ENCODE data around the gene C9orf50.
"Not testable (repeated sequence)": the region's sequence is repeated elsewhere in the genome, so short reads cannot be mapped to it uniquely, and the experiment has no call there.

The C9orf50 gene, protein sequence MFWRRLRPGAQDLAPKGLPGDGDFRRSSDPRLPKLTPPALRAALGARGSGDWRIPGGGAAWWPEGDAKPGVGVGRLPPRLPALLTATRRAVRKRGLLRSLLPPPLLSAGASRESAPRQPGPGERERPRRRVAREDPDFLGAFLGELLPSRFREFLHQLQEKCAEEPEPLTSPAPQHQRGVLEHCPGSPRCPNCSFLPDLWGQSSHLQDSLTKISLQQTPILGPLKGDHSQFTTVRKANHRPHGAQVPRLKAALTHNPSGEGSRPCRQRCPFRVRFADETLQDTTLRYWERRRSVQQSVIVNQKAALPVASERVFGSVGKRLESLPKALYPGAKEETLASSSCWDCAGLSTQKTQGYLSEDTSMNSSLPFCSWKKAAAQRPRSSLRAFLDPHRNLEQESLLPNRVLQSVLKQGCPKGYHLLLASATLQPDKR

GRCh38 chr9:129620669-129621295 lies at the start of gene C9orf50:
C9orf50 (minus strand) TSS chr9:129621101; CDS start chr9:129620574, 527 bp downstream.
- no peak within 1 kb of the TSS for H3K27ac Mint-ChIP-seq
- no peak for DNase-seq (ENCODE audit: low spot score in 2 of 2)
- peaks cover 8% of the 10 kb centered on the region for H3K4me1 Mint-ChIP-seq
- ATAC-seq (ENCODE audit: low read depth), result no peak
- no peaks in the 10 kb centered on the region for H3K9me3 Mint-ChIP-seq
- H3K36me3 Mint-ChIP-seq, result no peaks in the 10 kb centered on the region
- no peak within 1 kb of the TSS for H3K4me3 Mint-ChIP-seq
- H3K27me3 Mint-ChIP-seq, result peaks cover 13% of the 10 kb centered on the region

DNA sequence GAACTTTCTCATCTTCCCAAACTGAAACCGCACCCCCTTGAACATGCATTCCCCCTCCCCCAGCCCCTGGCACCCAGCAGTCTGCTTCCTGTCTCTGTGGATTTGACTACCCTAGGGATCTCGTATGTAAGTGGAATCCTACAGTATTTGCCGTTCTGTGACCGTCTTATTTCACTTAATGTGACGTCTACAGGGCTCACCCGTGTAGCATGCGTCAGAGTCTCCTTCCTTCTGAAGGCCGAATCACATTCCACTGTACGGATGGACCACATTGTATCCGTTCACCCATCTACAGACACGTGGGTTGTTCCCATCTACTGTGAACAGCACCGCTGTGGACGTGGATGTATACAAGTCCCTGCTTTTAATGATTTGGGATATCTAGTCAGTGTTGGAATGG lies 49.0 kb upstream of the C9orf50 start:
- ATAC-seq (ENCODE audit: low read depth), result no peak
- H3K27me3 Mint-ChIP-seq, result peaks cover 11% of the 10 kb centered on the region
- no peaks in the 10 kb centered on the region for H3K36me3 Mint-ChIP-seq
- H3K4me3 Mint-ChIP-seq, result no peak overlapping the region
- H3K9me3 Mint-ChIP-seq, result no peaks in the 10 kb centered on the region
- H3K27ac Mint-ChIP-seq, result no peak overlapping the region
- no peak for DNase-seq (ENCODE audit: low spot score in 2 of 2)
- H3K4me1 Mint-ChIP-seq, result peaks cover 3% of the 10 kb centered on the region

DNA sequence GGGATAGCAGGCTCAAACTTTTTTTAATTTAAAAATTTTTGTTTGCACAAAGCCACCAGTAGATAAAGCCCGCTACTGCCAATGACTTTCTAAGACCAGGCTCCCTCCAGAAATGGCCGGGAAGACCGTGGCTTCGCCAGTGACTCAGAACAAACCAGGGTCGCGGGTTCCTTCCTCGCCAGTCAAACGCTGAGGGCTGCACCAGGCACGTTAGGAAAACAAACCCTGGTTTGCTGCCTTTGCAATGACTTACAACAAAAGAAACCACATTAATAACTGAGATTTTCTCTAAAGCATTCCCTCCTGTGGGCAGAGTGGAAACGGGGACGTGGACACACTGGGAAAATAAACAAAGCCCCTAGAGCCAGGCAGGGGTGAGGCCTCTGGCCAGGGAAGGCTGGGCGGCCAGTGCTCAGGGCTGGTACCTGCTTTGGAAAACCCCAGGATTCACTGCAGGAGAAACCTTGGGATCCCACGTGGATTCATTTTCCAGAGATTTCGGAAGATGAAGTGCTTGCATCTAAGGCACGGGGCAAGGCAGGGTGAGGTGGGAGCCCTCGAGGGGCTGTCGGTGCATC lies 48.3 kb upstream of the C9orf50 start:
- no peaks in the 10 kb centered on the region for H3K9me3 Mint-ChIP-seq
- H3K27me3 Mint-ChIP-seq, result peaks cover 14% of the 10 kb centered on the region
- peaks cover 6% of the 10 kb centered on the region for H3K4me1 Mint-ChIP-seq
- H3K27ac Mint-ChIP-seq, result no peak overlapping the region
- no peaks in the 10 kb centered on the region for H3K36me3 Mint-ChIP-seq
- H3K4me3 Mint-ChIP-seq, result no peak overlapping the region
- ATAC-seq (ENCODE audit: low read depth), result no peak
- no peak for DNase-seq (ENCODE audit: low spot score in 2 of 2)

- Mint-ChIP-seq H3K27ac (no peak overlapping the region), H3K9me3 (no peaks in the 10 kb centered on the region), H3K36me3 (no peaks in the 10 kb centered on the region), H3K4me1 (peaks cover 6% of the 10 kb centered on the region), H3K27me3 (peaks cover 14% of the 10 kb centered on the region), H3K4me3 (no peak overlapping the region)
- ATAC-seq (ENCODE audit: low read depth) (no peak), DNase-seq (ENCODE audit: low spot score in 2 of 2) (no peak)
Observed at GRCh38 chr9:129667850-129668249, 46.9 kb upstream of the C9orf50 start.

DNA sequence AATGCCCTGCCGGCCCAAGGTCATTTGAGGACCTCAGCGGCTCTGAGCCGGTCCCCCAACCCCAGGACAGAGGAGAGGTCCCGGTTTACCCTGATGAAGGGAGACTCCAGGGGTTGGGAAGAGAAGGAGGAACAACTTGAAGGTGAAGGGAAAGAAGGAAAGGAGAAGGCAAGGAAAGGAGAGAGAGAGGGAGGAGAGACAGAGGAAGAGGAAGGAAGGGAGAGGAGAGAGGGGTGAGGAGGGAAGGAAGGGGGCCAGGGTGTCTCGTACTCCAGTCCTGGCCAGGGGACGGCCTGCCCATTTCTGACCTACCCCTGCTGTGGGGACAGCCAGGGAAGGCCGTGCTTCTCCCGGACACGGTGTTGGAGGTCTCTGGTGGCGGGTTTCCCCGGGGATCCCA lies 46.5 kb upstream of the C9orf50 start:
- no peaks in the 10 kb centered on the region for H3K9me3 Mint-ChIP-seq

DNA sequence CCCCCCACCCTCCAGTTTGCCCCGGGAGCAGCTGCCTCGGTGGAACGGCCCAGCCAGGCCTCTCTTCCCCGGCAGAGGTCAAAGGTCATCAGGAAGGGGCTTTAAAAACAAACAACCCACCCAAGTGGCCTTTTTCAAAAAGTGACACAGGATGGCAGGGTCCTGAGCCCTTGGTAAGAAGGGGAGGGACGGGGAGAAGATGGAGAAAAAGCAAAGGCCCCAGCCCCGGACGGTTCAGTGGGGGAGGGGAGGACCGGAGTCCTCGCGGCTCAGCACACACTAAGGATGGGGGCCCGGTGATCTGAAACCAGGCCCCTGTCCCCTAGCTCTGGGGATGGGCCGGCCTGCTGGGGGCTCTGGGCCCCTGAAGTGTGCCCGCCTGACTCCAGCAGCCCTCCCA lies 45.7 kb upstream of the C9orf50 start:
- Mint-ChIP-seq H3K4me3 (no peak overlapping the region), H3K9me3 (no peaks in the 10 kb centered on the region), H3K27ac (no peak overlapping the region), H3K36me3 (no peaks in the 10 kb centered on the region), H3K4me1 (peaks cover 6% of the 10 kb centered on the region), H3K27me3 (peaks cover 14% of the 10 kb centered on the region)
- no peak for DNase-seq (ENCODE audit: low spot score in 2 of 2)
- ATAC-seq (ENCODE audit: low read depth), result no peak

More for the DNA sequence above, 46.5 kb upstream of the C9orf50 start:
- H3K27me3 Mint-ChIP-seq, result peaks cover 14% of the 10 kb centered on the region
- no peak overlapping the region for H3K27ac Mint-ChIP-seq
- DNase-seq (ENCODE audit: low spot score in 2 of 2) (no peak), ATAC-seq (ENCODE audit: low read depth) (no peak)
- H3K36me3 Mint-ChIP-seq, result no peaks in the 10 kb centered on the region
- peaks cover 6% of the 10 kb centered on the region for H3K4me1 Mint-ChIP-seq
- no peak overlapping the region for H3K4me3 Mint-ChIP-seq

DNA sequence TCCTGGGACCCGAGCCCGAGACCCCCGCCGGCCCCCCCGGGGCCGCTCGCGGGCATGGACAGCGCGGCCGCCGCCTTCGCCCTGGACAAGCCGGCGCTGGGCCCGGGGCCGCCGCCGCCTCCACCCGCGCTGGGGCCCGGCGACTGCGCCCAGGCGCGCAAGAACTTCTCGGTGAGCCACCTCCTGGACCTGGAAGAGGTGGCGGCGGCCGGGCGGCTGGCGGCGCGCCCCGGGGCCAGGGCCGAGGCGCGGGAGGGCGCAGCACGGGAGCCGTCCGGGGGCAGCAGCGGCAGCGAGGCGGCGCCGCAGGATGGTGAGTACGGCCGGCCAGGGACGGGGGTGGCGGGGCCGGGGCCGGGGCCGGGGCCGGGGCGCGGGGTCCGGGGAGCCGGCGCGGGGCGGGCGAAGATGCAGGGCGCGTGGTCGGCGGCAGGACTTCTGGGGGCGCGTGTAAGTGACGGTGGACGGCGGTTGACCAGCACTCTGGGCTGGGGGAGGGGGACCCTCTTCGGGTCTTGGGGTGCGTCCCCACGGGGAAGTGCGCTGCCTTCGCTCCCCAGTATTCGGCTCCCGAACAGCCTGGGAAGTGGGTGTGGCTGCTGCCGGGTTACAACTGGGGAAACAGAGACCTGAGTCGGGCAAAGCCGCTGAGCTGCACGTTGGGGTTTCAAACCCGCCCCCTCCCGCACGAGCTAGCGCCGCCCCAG lies 45.1 kb upstream of the C9orf50 start:
- ATAC-seq (ENCODE audit: low read depth) (peak; percentile 14), DNase-seq (ENCODE audit: low spot score in 2 of 2) (no peak)
- H3K9me3 Mint-ChIP-seq, result no peaks in the 10 kb centered on the region
- H3K36me3 Mint-ChIP-seq, result no peaks in the 10 kb centered on the region
- H3K4me3 Mint-ChIP-seq, result no peak overlapping the region
- peaks cover 14% of the 10 kb centered on the region for H3K27me3 Mint-ChIP-seq
- peaks cover 6% of the 10 kb centered on the region for H3K4me1 Mint-ChIP-seq
- no peak overlapping the region for H3K27ac Mint-ChIP-seq

GRCh38 chr9:129665389-129665775 lies 44.5 kb upstream of the C9orf50 start, which contains the start of gene PRRX2:
PRRX2 (plus strand) TSS chr9:129665647; CDS start chr9:129665868, 221 bp downstream.
- peaks cover 6% of the 10 kb centered on the region for H3K4me1 Mint-ChIP-seq
- no peaks in the 10 kb centered on the region for H3K36me3 Mint-ChIP-seq
- peak within 1 kb of the TSS; percentile 55 for H3K27ac Mint-ChIP-seq

DNA sequence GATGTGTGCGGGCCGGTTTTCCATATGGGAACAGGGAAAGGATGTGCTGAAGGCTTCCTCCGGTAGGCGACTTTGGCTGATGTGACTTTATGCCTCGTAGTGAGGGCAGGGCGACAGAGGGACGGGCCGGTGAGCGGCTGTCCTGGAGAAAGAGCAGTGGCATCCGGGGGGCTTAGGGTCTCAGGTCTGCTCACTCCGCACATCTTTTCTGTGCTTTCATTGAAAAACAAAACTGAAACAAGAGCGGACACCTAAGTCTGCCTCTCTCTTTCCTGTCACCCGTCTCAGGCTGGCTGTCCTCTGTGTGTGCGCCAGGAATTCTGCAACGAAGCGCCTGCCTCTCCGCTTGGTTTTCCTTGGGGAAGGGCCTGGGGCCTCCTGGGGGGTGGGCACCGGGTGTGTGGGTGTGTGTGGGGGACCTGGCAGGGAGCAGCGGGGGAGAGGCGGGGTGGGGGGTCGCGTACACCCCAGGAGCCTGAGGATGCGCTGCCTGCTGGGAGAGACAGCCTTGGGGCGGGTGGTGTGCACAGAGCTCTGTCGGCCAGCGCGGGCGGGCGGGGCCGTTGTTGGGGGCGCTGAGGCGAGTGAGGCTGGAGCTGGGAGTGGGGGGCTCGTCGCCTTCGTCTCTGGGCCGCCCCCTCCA lies 44.0 kb upstream of the C9orf50 start:
- Mint-ChIP-seq H3K27ac (peak overlapping the region; percentile 55), H3K4me1 (peaks cover 6% of the 10 kb centered on the region), H3K36me3 (no peaks in the 10 kb centered on the region), H3K27me3 (peaks cover 13% of the 10 kb centered on the region), H3K9me3 (no peaks in the 10 kb centered on the region), H3K4me3 (peak overlapping the region; percentile 88)
- peak; percentile 41 for ATAC-seq (ENCODE audit: low read depth)
- DNase-seq (ENCODE audit: low spot score in 2 of 2), result no peak

More at GRCh38 chr9:129665389-129665775, 44.5 kb upstream of the C9orf50 start, which contains the start of gene PRRX2:
- peak within 1 kb of the TSS; percentile 88 for H3K4me3 Mint-ChIP-seq
- ATAC-seq (ENCODE audit: low read depth) (peak; percentile 52), DNase-seq (ENCODE audit: low spot score in 2 of 2) (no peak)
- peaks cover 14% of the 10 kb centered on the region for H3K27me3 Mint-ChIP-seq
- H3K9me3 Mint-ChIP-seq, result no peaks in the 10 kb centered on the region

GRCh38 chr9:129662239-129662638 lies 41.3 kb upstream of the C9orf50 start:
- not testable (repeated sequence) for H3K4me1 Mint-ChIP-seq; H3K27ac Mint-ChIP-seq; H3K4me3 Mint-ChIP-seq; H3K36me3 Mint-ChIP-seq; DNase-seq (ENCODE audit: low spot score in 2 of 2); ATAC-seq (ENCODE audit: low read depth); H3K9me3 Mint-ChIP-seq
- peaks cover 12% of the 10 kb centered on the region for H3K27me3 Mint-ChIP-seq

DNA sequence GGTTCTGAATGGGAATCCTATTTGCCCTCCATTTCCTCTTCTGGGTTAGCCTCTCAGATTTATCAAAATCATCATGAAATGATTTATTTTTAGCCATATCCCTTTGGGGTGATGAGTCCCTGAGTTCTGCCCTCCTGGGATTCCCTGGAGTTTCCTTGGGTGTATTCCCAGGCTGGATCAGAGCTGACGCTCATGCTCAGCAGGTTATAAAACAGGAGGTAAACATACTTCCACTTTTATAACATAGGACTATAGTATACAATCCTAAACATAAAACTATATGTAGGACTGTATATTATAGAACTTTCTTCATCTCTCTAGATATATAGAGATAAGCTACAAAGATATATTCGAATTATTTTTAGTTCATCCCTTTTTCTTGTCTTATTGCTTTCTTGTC lies 40.1 kb upstream of the C9orf50 start:
- Mint-ChIP-seq H3K9me3 (no peaks in the 10 kb centered on the region), H3K27me3 (peaks cover 11% of the 10 kb centered on the region), H3K36me3 (no peaks in the 10 kb centered on the region), H3K4me3 (no peak overlapping the region), H3K4me1 (peaks cover 6% of the 10 kb centered on the region), H3K27ac (no peak overlapping the region)
- DNase-seq (ENCODE audit: low spot score in 2 of 2), result no peak
- no peak for ATAC-seq (ENCODE audit: low read depth)

DNA sequence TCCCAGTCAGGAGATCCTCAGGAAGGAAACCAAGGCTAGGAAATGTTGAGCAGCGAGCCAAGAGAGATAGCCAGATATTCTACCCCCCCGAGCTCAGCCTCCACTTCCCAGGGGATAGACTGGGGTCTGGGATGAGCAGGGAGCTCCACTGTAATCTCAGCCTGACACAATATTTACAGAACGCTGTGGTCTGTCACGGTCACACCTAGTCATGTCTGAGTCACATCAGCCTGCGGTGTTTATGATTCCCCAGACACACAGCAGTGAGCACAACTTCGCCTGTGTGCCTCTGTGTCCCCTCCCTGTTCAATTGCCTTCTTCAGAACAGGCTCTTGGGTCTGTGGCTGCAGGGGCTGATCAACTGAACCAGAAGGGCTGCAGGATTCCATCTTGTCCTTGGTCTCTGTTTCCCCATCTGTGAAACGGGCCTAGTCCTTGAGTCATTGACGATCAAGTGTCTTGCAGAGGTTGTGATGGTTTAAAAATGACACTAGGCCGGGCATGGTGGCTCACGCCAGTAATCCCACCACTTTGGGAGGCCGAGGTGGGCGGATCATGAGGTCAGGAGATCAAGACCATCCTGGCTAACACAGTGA lies 36.0 kb upstream of the C9orf50 start:
- Mint-ChIP-seq H3K36me3 (no peaks in the 10 kb centered on the region), H3K9me3 (no peaks in the 10 kb centered on the region), H3K4me1 (no peaks in the 10 kb centered on the region), H3K4me3 (no peak overlapping the region), H3K27ac (no peak overlapping the region), H3K27me3 (peaks cover 8% of the 10 kb centered on the region)
- no peak for ATAC-seq (ENCODE audit: low read depth)
- no peak for DNase-seq (ENCODE audit: low spot score in 2 of 2)

DNA sequence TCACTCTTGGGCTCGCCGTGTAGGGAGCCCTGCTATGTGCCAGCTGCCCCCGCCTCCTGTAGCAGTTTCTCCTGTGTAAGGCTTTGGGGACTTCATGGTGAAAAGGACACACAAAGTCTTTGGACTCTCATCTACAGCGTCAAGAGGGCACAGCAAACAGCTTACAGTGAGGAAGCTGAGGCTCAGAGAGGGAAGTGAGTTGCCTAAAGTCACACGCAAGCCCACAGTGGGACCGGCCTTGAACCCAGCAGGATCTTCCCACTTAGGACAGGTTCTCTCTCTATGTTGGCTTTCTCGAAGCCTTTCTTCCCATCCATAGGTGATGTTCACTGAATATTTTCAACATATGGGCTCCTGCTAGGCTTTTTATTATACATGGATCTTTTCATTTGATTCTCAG lies 34.8 kb upstream of the C9orf50 start:
- ATAC-seq (ENCODE audit: low read depth), result no peak
- no peak overlapping the region for H3K27ac Mint-ChIP-seq
- H3K27me3 Mint-ChIP-seq, result peaks cover 9% of the 10 kb centered on the region
- H3K9me3 Mint-ChIP-seq, result no peaks in the 10 kb centered on the region
- H3K36me3 Mint-ChIP-seq, result no peaks in the 10 kb centered on the region
- H3K4me3 Mint-ChIP-seq, result no peak overlapping the region
- H3K4me1 Mint-ChIP-seq, result no peaks in the 10 kb centered on the region
- no peak for DNase-seq (ENCODE audit: low spot score in 2 of 2)
